CD4-positive, alpha-beta T cell treated with Interleukin-2 at 100 ng/mL for 4 hours (primary cell): ENCODE measurements around the gene DNER.
A peak's percentile ranks its signal among the peaks of the same experiment; 100 is the strongest.
"Not testable (repeated sequence)": the region's sequence is repeated elsewhere in the genome, so short reads cannot be mapped to it uniquely, and the experiment has no call there.

Experiments used
- DNase-seq: peaks from one replicate; pipeline ENCODE4 v3.0.0-alpha.2; 2020; ENCODE audit warnings: low spot score

Gene DNER

GRCh38 chr2:229343661-229344060 lies 370.7 kb downstream of the DNER start:
- no peak for DNase-seq

DNA sequence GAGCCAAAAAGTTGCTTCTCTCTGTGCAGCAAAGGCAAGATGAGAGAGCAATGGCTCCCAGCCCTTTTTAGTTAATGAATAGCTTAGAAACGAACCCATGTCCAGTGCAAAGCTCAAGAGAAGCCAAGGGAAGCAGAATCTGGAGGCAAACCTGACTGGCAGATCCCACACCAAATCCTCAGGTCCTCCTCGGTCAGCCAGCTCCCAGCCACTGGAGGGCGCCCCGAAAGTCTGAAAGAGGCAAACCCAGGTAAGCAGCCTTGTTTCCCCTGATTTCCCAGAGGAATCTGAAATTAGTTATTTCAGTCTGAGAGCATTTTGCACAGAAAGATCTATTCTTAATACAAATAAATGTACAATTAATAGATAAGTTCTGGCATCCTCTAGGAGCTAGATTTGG lies 372.0 kb downstream of the DNER start:
- no peak for DNase-seq

DNA sequence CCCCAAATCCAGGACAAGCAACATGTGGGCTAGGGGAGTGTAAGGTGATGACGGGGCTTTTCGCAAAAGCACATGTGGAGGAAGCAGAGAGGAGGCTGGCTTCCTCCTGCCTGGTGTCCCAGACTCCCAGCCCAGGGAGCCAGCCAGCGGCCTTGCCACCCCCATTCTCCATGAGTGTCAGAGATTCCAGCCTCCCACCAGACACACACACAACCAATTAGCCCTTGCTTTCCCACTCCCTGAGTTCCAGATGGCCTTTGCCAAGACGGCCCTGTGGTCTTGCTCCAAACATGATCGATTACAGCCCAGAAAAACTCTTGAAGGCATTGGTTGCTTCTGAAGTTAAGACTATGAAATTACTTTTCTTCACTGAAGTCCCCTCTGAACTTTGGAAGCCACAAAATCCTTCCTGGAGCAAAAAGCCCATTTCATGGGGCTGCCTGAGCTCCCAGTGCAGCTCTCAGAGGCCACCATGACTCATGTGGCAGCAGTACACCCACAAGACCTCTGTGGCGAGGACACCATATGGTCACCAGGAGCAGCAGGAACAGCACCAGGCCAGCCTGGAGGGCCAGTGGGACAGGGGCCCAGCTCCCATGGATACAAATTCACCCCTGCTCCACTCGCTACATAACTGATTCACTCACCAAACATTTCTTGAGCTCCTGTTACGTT lies 374.1 kb downstream of the DNER start:
- no peak for DNase-seq

- no peak for DNase-seq
Measured at GRCh38 chr2:229339618-229340017, 374.7 kb downstream of the DNER start.

DNA sequence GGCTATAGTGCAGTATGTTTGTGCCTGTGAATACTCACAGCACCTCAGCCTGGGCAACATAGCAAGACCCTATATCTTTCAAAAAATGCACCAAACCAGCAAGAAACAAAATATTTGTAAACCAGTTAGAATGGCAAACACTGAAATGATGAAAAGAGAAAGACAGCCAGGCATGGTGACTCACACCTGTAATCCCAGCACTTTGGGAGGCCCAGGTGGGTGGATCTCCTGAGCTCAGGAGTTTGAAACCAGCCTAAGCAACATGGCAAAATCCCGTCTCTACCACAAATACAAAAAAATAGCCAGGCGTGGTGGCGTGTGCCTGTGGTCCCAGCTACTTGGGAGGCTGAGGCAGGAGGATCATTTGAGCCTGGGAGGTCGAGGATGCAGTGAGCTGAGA lies 375.2 kb downstream of the DNER start:
- not testable (repeated sequence) for DNase-seq

- DNase-seq: no peak
Measured at GRCh38 chr2:229335877-229336346, 378.4 kb downstream of the DNER start.

DNA sequence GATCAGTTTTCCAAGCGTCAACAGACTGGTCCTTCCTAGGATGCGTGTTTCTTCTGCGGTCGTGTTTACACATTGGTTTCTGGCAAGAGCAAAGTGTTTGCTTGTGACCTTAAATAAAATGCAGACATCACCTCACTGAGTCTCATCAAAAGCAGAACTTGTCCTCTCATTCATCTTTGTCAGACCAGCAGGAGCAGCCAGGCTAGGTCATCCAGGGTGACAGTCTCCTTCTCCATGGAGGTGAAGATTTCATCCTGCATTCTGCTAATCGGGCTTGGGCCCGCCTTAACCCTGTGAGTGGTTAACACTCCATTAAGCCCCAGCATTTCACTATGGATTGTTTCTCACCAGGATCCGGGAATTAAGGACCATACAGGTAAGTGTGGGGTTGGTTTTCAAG lies 379.0 kb downstream of the DNER start:
- no peak for DNase-seq

- DNase-seq: peak; percentile 5
Measured at GRCh38 chr2:229330952-229331351, 383.4 kb downstream of the DNER start.

DNA sequence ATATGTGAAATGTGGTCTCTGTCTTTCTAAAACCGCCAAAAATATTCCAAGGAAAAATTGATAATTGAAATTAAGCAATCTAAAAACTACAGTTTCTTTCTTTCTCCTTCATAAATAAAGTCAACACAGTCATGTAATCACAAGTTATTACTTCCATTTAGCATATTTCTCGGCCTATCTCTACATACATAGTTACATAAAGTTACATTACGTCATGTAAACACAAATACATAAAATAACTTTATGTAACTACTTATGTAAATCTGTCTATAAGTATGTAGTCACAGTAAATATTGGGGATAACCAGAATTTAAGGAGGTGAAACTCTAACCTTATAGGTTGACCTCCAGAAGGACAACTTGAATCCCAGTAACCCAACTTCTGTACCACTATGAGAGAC lies 394.8 kb downstream of the DNER start:
- no peak for DNase-seq

DNA sequence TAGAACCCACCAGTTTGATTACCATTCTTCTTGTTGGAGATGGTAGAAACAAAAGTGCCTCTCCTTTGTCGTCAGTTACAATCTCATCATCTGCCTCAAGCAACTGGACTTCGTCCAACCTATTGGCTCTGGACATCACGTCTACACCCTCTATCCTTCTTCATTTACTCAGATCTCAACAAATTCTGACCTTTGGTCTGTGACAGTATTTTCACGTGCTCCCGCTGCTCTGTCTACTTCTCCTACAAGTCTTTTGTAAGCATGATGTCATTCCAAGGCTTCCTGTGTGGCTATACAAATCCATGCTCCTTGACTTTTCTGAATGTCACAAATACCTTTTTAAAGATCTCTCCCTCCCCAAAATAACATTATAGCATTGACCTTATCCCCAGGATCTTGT lies 400.2 kb downstream of the DNER start:
- DNase-seq: no peak

GRCh38 chr2:229313591-229313990 lies 400.8 kb downstream of the DNER start:
- DNase-seq: no peak
